BLaER1 treated with 17β-estradiol and CSF1 and Interleukin-3, amounts not matched to agents 10 nM and 100 nM (cell line): ENCODE measurements around the gene STIM2.
A peak's percentile ranks its signal among the peaks of the same experiment; 100 is the strongest.

ENCODE experiments used
- H3K27ac ChIP-seq, 11 experiments: shearing (Covaris generic); formaldehyde crosslinking; 2 replicates each; pipeline ENCODE4 v1.8.1; 2022
- H3K27me3 ChIP-seq, 11 experiments: shearing (Covaris generic); formaldehyde crosslinking; 2 replicates each; pipeline ENCODE4 v1.8.1; 2022
- H3K36me3 ChIP-seq, 11 experiments: shearing (Covaris generic); formaldehyde crosslinking; 2 replicates each; pipeline ENCODE4 v1.8.1; 2022
- H3K4me1 ChIP-seq, 10 experiments: shearing (Covaris generic); formaldehyde crosslinking; 2 replicates each; pipeline ENCODE4 v1.8.1; 2022
- H3K4me2 ChIP-seq, 11 experiments: shearing (Covaris generic); formaldehyde crosslinking; 2 replicates each; pipeline ENCODE4 v1.8.1; 2022
- H3K4me3 ChIP-seq, 10 experiments: shearing (Covaris generic); formaldehyde crosslinking; 2 replicates each; pipeline ENCODE4 v1.8.1; 2022
- H3K9ac ChIP-seq, 11 experiments: shearing (Covaris generic); formaldehyde crosslinking; 2 replicates each; pipeline ENCODE4 v1.8.1; 2022
- H3K9me3 ChIP-seq, 11 experiments: shearing (Covaris generic); formaldehyde crosslinking; replicated peaks in 1 of 11; 2 replicates each; pipeline ENCODE4 v1.8.1; 2022
- H4K20me1 ChIP-seq, 11 experiments: shearing (Covaris generic); formaldehyde crosslinking; 2 replicates each; pipeline ENCODE4 v1.8.1; 2022
- Cebpa-rat ChIP-seq, 11 experiments: shearing (Covaris generic); IDR thresholded peaks; 2 replicates each; pipeline ENCODE4 v1.8.1; 2022

The STIM2 gene

GRCh38 chr4:27000820-27001219 lies 140.2 kb downstream of the STIM2 start:
- Histone ChIP-seq H3K27me3 (no peaks in the 10 kb centered on the region), H3K27ac (no peak overlapping the region), H3K36me3 (peaks cover 0 to 87% (median 63%) of the 10 kb centered on the region in 11 experiments; a peak in 17 of 22 replicates), H3K4me2 (no peak overlapping the region), H3K9me3 (no peaks in the 10 kb centered on the region), H3K4me3 (no peak overlapping the region), H4K20me1 (peaks cover 0 to 16% (median 0%) of the 10 kb centered on the region in 11 experiments; a peak in 3 of 22 replicates), H3K9ac (no peak overlapping the region), H3K4me1 (peaks cover 0 to 27% (median 13%) of the 10 kb centered on the region in 10 experiments; a peak in 12 of 20 replicates)
- no peak for TF ChIP-seq Cebpa-rat (IDR thresholded peaks at IDR 0.05)

GRCh38 chr4:27001398-27002164 lies 140.9 kb downstream of the STIM2 start:
- H3K27ac ChIP-seq = no peak overlapping the region
- no peaks in the 10 kb centered on the region for H3K9me3 ChIP-seq
- H3K4me3 ChIP-seq = no peak overlapping the region
- TF ChIP-seq Cebpa-rat (IDR thresholded peaks at IDR 0.05) = no peak
- no peak overlapping the region for H3K4me2 ChIP-seq
- H3K36me3 ChIP-seq = peaks cover 0 to 89% (median 65%) of the 10 kb centered on the region in 11 experiments; a peak in 16 of 22 replicates
- peaks cover 0 to 27% (median 13%) of the 10 kb centered on the region in 10 experiments; a peak in 12 of 20 replicates for H3K4me1 ChIP-seq
- H3K9ac ChIP-seq = no peak overlapping the region
- peaks cover 0 to 16% (median 0%) of the 10 kb centered on the region in 11 experiments; a peak in 3 of 22 replicates for H4K20me1 ChIP-seq
- no peaks in the 10 kb centered on the region for H3K27me3 ChIP-seq

GRCh38 chr4:27003642-27004113 lies 143.0 kb downstream of the STIM2 start:
- Histone ChIP-seq H3K4me3 (no peak overlapping the region), H3K27me3 (no peaks in the 10 kb centered on the region), H4K20me1 (peaks cover 0 to 16% (median 0%) of the 10 kb centered on the region in 11 experiments; a peak in 3 of 22 replicates), H3K4me2 (peak overlapping the region in 4 of 11 experiments; percentile 7 to 12 (median 10); a peak in 6 of 22 replicates), H3K36me3 (peaks cover 0 to 92% (median 65%) of the 10 kb centered on the region in 11 experiments; a peak in 19 of 22 replicates), H3K4me1 (peaks cover 0 to 27% (median 13%) of the 10 kb centered on the region in 10 experiments; a peak in 12 of 20 replicates), H3K27ac (no peak overlapping the region), H3K9ac (no peak overlapping the region), H3K9me3 (no peaks in the 10 kb centered on the region)
- no peak for TF ChIP-seq Cebpa-rat (IDR thresholded peaks at IDR 0.05)

- Histone ChIP-seq H3K9me3 (no peaks in the 10 kb centered on the region), H3K27ac (no peak overlapping the region), H3K9ac (no peak overlapping the region), H3K27me3 (no peaks in the 10 kb centered on the region), H3K36me3 (peaks cover 0 to 90% (median 69%) of the 10 kb centered on the region in 11 experiments; a peak in 19 of 22 replicates), H3K4me3 (no peak overlapping the region), H3K4me1 (peaks cover 0 to 27% (median 13%) of the 10 kb centered on the region in 10 experiments; a peak in 12 of 20 replicates), H3K4me2 (no peak overlapping the region), H4K20me1 (peaks cover 0 to 18% (median 0%) of the 10 kb centered on the region in 11 experiments; a peak in 4 of 22 replicates)
- TF ChIP-seq Cebpa-rat (IDR thresholded peaks at IDR 0.05) = no peak
Measured at GRCh38 chr4:27005501-27005900, 144.9 kb downstream of the STIM2 start.

- Histone ChIP-seq H3K4me3 (no peak overlapping the region), H3K9ac (no peak overlapping the region), H3K4me1 (peaks cover 0 to 27% (median 13%) of the 10 kb centered on the region in 10 experiments; a peak in 12 of 20 replicates), H3K36me3 (peaks cover 0 to 89% (median 64%) of the 10 kb centered on the region in 11 experiments; a peak in 19 of 22 replicates), H4K20me1 (peaks cover 0 to 15% (median 0%) of the 10 kb centered on the region in 11 experiments; a peak in 4 of 22 replicates), H3K9me3 (no peaks in the 10 kb centered on the region), H3K27ac (no peak overlapping the region), H3K27me3 (no peaks in the 10 kb centered on the region), H3K4me2 (no peak overlapping the region)
- TF ChIP-seq Cebpa-rat (IDR thresholded peaks at IDR 0.05) = no peak
Measured at GRCh38 chr4:27005905-27006590, 145.4 kb downstream of the STIM2 start.

GRCh38 chr4:27006646-27007045 lies 146.0 kb downstream of the STIM2 start:
- no peak overlapping the region for H3K27ac ChIP-seq
- H3K4me3 ChIP-seq = no peak overlapping the region
- H3K9me3 ChIP-seq = no peaks in the 10 kb centered on the region
- H4K20me1 ChIP-seq = peaks cover 0 to 9% (median 0%) of the 10 kb centered on the region in 11 experiments; a peak in 4 of 22 replicates
- H3K9ac ChIP-seq = no peak overlapping the region
- no peaks in the 10 kb centered on the region for H3K27me3 ChIP-seq
- no peak overlapping the region for H3K4me2 ChIP-seq
- peaks cover 0 to 89% (median 64%) of the 10 kb centered on the region in 11 experiments; a peak in 19 of 22 replicates for H3K36me3 ChIP-seq
- TF ChIP-seq Cebpa-rat (IDR thresholded peaks at IDR 0.05) = no peak
- peaks cover 0 to 26% (median 13%) of the 10 kb centered on the region in 10 experiments; a peak in 12 of 20 replicates for H3K4me1 ChIP-seq

GRCh38 chr4:27007507-27007906 lies 146.9 kb downstream of the STIM2 start:
- H3K27me3 ChIP-seq = no peaks in the 10 kb centered on the region
- H3K9ac ChIP-seq = no peak overlapping the region
- H3K4me3 ChIP-seq = no peak overlapping the region
- no peak overlapping the region for H3K4me2 ChIP-seq
- peaks cover 0 to 87% (median 60%) of the 10 kb centered on the region in 11 experiments; a peak in 19 of 22 replicates for H3K36me3 ChIP-seq
- H4K20me1 ChIP-seq = peaks cover 0 to 7% (median 0%) of the 10 kb centered on the region in 11 experiments; a peak in 2 of 22 replicates
- H3K9me3 ChIP-seq = no peaks in the 10 kb centered on the region
- no peak for TF ChIP-seq Cebpa-rat (IDR thresholded peaks at IDR 0.05)
- H3K4me1 ChIP-seq = peaks cover 0 to 19% (median 11%) of the 10 kb centered on the region in 10 experiments; a peak in 12 of 20 replicates
- no peak overlapping the region for H3K27ac ChIP-seq

GRCh38 chr4:27008679-27009078 lies 148.0 kb downstream of the STIM2 start:
- TF ChIP-seq Cebpa-rat (IDR thresholded peaks at IDR 0.05) = no peak
- H3K36me3 ChIP-seq = peaks cover 0 to 87% (median 57%) of the 10 kb centered on the region in 11 experiments; a peak in 19 of 22 replicates

More at GRCh38 chr4:27008679-27009078, 148.0 kb downstream of the STIM2 start:
- H3K9me3 ChIP-seq = no peaks in the 10 kb centered on the region
- H3K27me3 ChIP-seq = no peaks in the 10 kb centered on the region
- H3K4me1 ChIP-seq = peaks cover 0 to 7% (median 2%) of the 10 kb centered on the region in 10 experiments; a peak in 7 of 20 replicates
- peaks cover 0 to 7% (median 0%) of the 10 kb centered on the region in 11 experiments; a peak in 2 of 22 replicates for H4K20me1 ChIP-seq
- H3K4me2 ChIP-seq = no peak overlapping the region
- H3K4me3 ChIP-seq = no peak overlapping the region
- H3K27ac ChIP-seq = no peak overlapping the region
- H3K9ac ChIP-seq = no peak overlapping the region
